ENCODE measurements around the gene CTH. TPM values are rescaled to one million over a fixed set of nuclear protein-coding genes. Genes with fewer than 3 reads are reported as not detected.

Gene CTH
- total and polyA plus RNA-seq, 2 of the 4 experiments (the other 2 are of a cell fraction), result 2.7 to 3.0 TPM

- BruUV-seq (replicated peaks), result no TSS peak
- DNase-seq (peak; percentile 9), ATAC-seq (ENCODE audit: low read depth) (no peak)
- Histone ChIP-seq H3K9ac (ENCODE audit: low read depth, low read length) (no peak overlapping the region), H2AFZ (replicated peaks; ENCODE audit: low read length, poor library complexity) (no peak overlapping the region), H3K4me3 (ENCODE audit: insufficient read depth, low read depth, low read length) (no peak overlapping the region), H4K91ac (ENCODE audit: insufficient read depth, low read depth, low read length) (no peak overlapping the region), H3K79me1 (ENCODE audit: low read depth in 1 of 2, low read length in 2 of 2) (no peaks in the 10 kb centered on the region), H3K4ac (ENCODE audit: low read depth, low read length) (no peak overlapping the region), H2AK5ac (ENCODE audit: low read depth, low read length) (no peak overlapping the region), H4K8ac (ENCODE audit: low read depth in 2 of 2, low read length in 2 of 2) (no peak overlapping the region), H2BK15ac (ENCODE audit: low read depth, low read length) (no peak overlapping the region), H3K9me3 (ENCODE audit: control insufficient read depth, insufficient read depth, low read length) (no peaks in the 10 kb centered on the region), H3K18ac (ENCODE audit: low read depth, low read length) (no peak overlapping the region), H3K36me3 (ENCODE audit: control insufficient read depth, insufficient read depth, low read length) (peaks cover 4% of the 10 kb centered on the region), H2AK9ac (replicated peaks; ENCODE audit: low read depth, low read length, poor library complexity) (no peak overlapping the region), H3K9me1 (ENCODE audit: insufficient read depth, low read length) (no peaks in the 10 kb centered on the region), H2BK5ac (ENCODE audit: low read depth, low read length, poor library complexity, severe bottlenecking) (no peak overlapping the region), H3K4me2 (ENCODE audit: low read depth, low read length) (no peak overlapping the region), H3K27ac (ENCODE audit: insufficient read depth, low read length) (no peak overlapping the region), H3K4me1 (ENCODE audit: control insufficient read depth, insufficient read depth, low read length) (no peaks in the 10 kb centered on the region), H3K23ac (ENCODE audit: low read depth, low read length) (no peak overlapping the region), H3K27me3 (ENCODE audit: control insufficient read depth, insufficient read depth, low read length) (no peaks in the 10 kb centered on the region), H4K5ac (ENCODE audit: low read depth, low read length) (no peak overlapping the region), H3K14ac (replicated peaks; ENCODE audit: low read depth, low read length) (no peak overlapping the region), H3K56ac (ENCODE audit: extremely low read depth, insufficient read depth, low read length) (no peak overlapping the region), H2BK20ac (ENCODE audit: low read depth, low read length) (no peak overlapping the region), H4K20me1 (ENCODE audit: insufficient read depth, low read length) (no peaks in the 10 kb centered on the region), H2BK120ac (ENCODE audit: low read depth, low read length) (no peak overlapping the region)
- no CpG with 5 or more reads among the region's 2 CpGs for WGBS, 2 experiments (ENCODE audit: extremely low coverage in 2 of 2, insufficient read length in 1 of 2)
- intact Hi-C loops (cut with micrococcal nuclease) (no loop called here), dilution Hi-C loops (cut with HindIII; ENCODE audit: low sequenced_read_pairs, unreplicated experiment) (no loop called here), in situ Hi-C loops (cut with MboI; ENCODE audit: low sequenced_read_pairs) (no loop called here)
- ChIA-PET POLR2A (ENCODE audit: unreplicated experiment) (no interaction called here), CTCF (no interaction called here)
- no peak for TF ChIP-seq RCOR1 (IDR thresholded peaks at IDR 0.05; ENCODE audit: insufficient replicate concordance, low read length)
- no peak for TF ChIP-seq RFX5 (IDR thresholded peaks at IDR 0.05; ENCODE audit: low read depth, low read length)
- TF ChIP-seq SMC3 (IDR thresholded peaks at IDR 0.05; ENCODE audit: low read depth, low read length), result no peak
- TF ChIP-seq MXI1 (IDR thresholded peaks at IDR 0.05; ENCODE audit: borderline replicate concordance, low read depth, low read length), result no peak
- no peak for TF ChIP-seq MAFK (IDR thresholded peaks at IDR 0.05; ENCODE audit: low read depth, low read length)
- no peak for TF ChIP-seq FOS (IDR thresholded peaks at IDR 0.05; ENCODE audit: low read depth, low read length)
- TF ChIP-seq NFE2L2 (IDR thresholded peaks at IDR 0.05; ENCODE audit: low read depth, low read length), result no peak
- no peak for TF ChIP-seq CHD1 (IDR thresholded peaks at IDR 0.05; ENCODE audit: low read depth, low read length)
- TF ChIP-seq, protein P1, sequence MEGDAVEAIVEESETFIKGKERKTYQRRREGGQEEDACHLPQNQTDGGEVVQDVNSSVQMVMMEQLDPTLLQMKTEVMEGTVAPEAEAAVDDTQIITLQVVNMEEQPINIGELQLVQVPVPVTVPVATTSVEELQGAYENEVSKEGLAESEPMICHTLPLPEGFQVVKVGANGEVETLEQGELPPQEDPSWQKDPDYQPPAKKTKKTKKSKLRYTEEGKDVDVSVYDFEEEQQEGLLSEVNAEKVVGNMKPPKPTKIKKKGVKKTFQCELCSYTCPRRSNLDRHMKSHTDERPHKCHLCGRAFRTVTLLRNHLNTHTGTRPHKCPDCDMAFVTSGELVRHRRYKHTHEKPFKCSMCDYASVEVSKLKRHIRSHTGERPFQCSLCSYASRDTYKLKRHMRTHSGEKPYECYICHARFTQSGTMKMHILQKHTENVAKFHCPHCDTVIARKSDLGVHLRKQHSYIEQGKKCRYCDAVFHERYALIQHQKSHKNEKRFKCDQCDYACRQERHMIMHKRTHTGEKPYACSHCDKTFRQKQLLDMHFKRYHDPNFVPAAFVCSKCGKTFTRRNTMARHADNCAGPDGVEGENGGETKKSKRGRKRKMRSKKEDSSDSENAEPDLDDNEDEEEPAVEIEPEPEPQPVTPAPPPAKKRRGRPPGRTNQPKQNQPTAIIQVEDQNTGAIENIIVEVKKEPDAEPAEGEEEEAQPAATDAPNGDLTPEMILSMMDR (conservative IDR thresholded peaks at IDR 0.05; ENCODE audit: low read depth, low read length), result no peak
- no peak for TF ChIP-seq CEBPB (IDR thresholded peaks at IDR 0.05; ENCODE audit: low read depth, low read length)
- TF ChIP-seq POLR2A (IDR thresholded peaks at IDR 0.05; ENCODE audit: low read depth, low read length), result no peak
Measured at GRCh38 chr1:70438529-70438928, 27.5 kb downstream of the CTH start.
